K562 (cell line): ENCODE data around the gene TMEM39B. TPM values are rescaled to one million over a fixed set of nuclear protein-coding genes. Genes with fewer than 3 reads are reported as not detected.

ENCODE experiments used
- FOXJ3 ChIP-seq: sonication (generic); formaldehyde crosslinking; IDR thresholded peaks from 2 replicates; pipeline ENCODE4 v1.4.0; 2020; ENCODE audit warnings: mild to moderate bottlenecking, missing genetic modification reagents
- HMGXB4 ChIP-seq: sonication (generic); formaldehyde crosslinking; IDR thresholded peaks from 2 replicates; pipeline ENCODE4 v1.8.1; 2023; ENCODE audit warnings: mild to moderate bottlenecking, missing genetic modification reagents
- KDM4B ChIP-seq, 2 experiments: fragments of 450-650 bp in 1 of 2; sonication (generic) in 1 of 2; IDR thresholded peaks; 2 replicates each; pipeline ENCODE4 v1.6.1; 2016 to 2017; ENCODE audit warnings: borderline replicate concordance in 2 of 2, antibody characterized with exemption in 1 of 2, low read depth in 1 of 2, mild to moderate bottlenecking in 1 of 2
- MTF1 ChIP-seq: fragments of 250-450 bp; sonication (Bioruptor Pico); IDR thresholded peaks from 2 replicates; pipeline ENCODE4 v1.9.0; 2021; ENCODE audit warnings: moderate library complexity, mild to moderate bottlenecking, inconsistent platforms, borderline replicate concordance
- PHF20 ChIP-seq: fragments of 450-650 bp; IDR thresholded peaks from 2 replicates; pipeline ENCODE4 v1.6.1; 2018; ENCODE audit not compliant: partially characterized antibody
- SP1 ChIP-seq: sonication (generic); formaldehyde crosslinking; IDR thresholded peaks from 2 replicates; pipeline ENCODE4 v1.8.1; 2022; ENCODE audit warnings: mild to moderate bottlenecking, missing genetic modification reagents
- TOE1 ChIP-seq, 2 experiments: fragments of 450-650 bp in 1 of 2; sonication (generic) in 1 of 2; formaldehyde crosslinking in 1 of 2; IDR thresholded peaks; 2 replicates each; pipeline versions ENCODE4 v1.7.1 to v1.8.0; 2016 to 2022; ENCODE audit warnings: borderline replicate concordance in 2 of 2, mild to moderate bottlenecking in 2 of 2, antibody characterized with exemption in 1 of 2, inconsistent platforms in 1 of 2, low read depth in 1 of 2, missing genetic modification reagents in 1 of 2, moderate library complexity in 1 of 2
- ZFP1 ChIP-seq: fragments of 450-650 bp; formaldehyde crosslinking; IDR thresholded peaks from 2 replicates; pipeline ENCODE4 v1.4.0; 2020; ENCODE audit warnings: mild to moderate bottlenecking, mixed read lengths
- polyA plus RNA-seq, 8 experiments: library from polyadenylated mRNA; depleted of rRNA in 4 of 8; stranded (reverse) in 5 of 8; unstranded in 3 of 8; fragments of >200 nt; fragmentation: Nextera tagmentation in 2 of 8; fragmentation: Illumina TruSeq in 1 of 8; extraction: Ambion mirVana in 2 of 8; extraction: Trizol in 1 of 8; gene quantifications; 2 replicates each; pipeline versions ENCODE4 v1.2.1 to v1.2.3, GENCODE V29; 2011 to 2014; ENCODE audit warnings: inconsistent platforms in 1 of 8, missing spikeins in 1 of 8
- total RNA-seq, 7 experiments: library from RNA; depleted of rRNA in 6 of 7; stranded (reverse); fragments of >200 nt in 6 of 7; fragmentation: Illumina TruSeq in 2 of 7; extraction: Trizol in 2 of 7; gene quantifications; 2 replicates each; pipeline versions ENCODE4 v1.2.1 to v1.2.3, GENCODE V29; 2011 to 2021; ENCODE audit warnings: low replicate concordance in 1 of 7
- TF ChIP-seq, protein P1 (sequence below): fragments of 200-800 bp; sonication (Bioruptor generic); IDR thresholded peaks from 2 replicates; pipeline ENCODE4 v1.6.1; 2016; ENCODE audit warnings: missing genetic modification characterization, missing compliant biosample characterization
- TF ChIP-seq, protein P2 (sequence below), 2 experiments: fragments of 450-650 bp; IDR thresholded peaks; 2 replicates each; pipeline ENCODE4 v1.6.1; 2018; ENCODE audit warnings: mild to moderate bottlenecking in 2 of 2, low read depth in 1 of 2; ENCODE audit not compliant: partially characterized antibody in 2 of 2

The TMEM39B gene
- total and polyA plus RNA-seq, 9 of the 15 experiments (the other 6 are each of a cell fraction or from before 2014, with no cell fraction given): 0.92 to 28.5 (median 9.7) TPM

DNA sequence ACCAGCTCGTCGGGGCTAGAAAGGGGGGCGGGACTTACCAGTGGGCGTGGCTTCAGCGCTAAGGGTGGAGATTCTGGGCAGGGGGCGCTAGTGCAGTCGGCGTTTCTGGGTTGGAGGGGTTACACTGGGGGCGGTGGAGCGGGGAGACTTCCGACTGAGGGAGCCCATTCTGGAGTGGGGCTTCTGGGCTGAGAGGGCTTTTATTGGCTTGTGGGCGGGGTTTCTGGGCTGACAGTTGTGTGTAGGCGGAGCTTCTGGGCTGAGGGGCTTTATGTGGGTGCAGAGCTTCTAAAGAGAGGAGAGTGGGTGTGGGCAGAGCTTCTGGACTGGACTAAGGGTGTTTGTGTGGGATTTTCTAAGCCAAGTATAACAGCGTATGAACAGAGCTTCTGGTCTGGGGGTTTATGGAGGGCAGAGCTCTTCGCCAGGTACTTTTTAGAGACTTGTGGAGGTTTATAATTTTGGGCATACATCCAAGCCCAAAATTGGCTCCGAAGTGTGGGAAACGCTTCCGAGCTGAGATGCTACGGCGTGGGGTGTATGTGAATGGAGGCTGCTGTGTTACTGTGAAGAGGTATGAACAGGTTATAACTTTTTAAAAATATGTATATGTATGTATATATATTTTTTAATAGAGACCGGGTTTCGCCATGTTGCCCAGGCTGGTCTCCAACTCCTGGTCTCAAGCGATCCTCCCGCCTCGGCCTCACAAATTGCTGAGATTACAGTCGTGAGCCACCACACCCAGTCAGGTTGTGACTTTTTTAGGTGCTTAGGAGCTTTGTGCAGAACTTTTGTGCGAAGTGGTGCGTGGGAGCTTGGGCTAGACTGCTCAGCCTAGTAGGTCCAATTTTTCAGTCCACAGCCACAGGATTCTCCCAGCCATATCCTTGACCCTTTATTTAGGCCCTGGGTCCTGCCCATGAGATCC lies 825 bp downstream of the TMEM39B start (continued):
- TF ChIP-seq, protein P1, sequence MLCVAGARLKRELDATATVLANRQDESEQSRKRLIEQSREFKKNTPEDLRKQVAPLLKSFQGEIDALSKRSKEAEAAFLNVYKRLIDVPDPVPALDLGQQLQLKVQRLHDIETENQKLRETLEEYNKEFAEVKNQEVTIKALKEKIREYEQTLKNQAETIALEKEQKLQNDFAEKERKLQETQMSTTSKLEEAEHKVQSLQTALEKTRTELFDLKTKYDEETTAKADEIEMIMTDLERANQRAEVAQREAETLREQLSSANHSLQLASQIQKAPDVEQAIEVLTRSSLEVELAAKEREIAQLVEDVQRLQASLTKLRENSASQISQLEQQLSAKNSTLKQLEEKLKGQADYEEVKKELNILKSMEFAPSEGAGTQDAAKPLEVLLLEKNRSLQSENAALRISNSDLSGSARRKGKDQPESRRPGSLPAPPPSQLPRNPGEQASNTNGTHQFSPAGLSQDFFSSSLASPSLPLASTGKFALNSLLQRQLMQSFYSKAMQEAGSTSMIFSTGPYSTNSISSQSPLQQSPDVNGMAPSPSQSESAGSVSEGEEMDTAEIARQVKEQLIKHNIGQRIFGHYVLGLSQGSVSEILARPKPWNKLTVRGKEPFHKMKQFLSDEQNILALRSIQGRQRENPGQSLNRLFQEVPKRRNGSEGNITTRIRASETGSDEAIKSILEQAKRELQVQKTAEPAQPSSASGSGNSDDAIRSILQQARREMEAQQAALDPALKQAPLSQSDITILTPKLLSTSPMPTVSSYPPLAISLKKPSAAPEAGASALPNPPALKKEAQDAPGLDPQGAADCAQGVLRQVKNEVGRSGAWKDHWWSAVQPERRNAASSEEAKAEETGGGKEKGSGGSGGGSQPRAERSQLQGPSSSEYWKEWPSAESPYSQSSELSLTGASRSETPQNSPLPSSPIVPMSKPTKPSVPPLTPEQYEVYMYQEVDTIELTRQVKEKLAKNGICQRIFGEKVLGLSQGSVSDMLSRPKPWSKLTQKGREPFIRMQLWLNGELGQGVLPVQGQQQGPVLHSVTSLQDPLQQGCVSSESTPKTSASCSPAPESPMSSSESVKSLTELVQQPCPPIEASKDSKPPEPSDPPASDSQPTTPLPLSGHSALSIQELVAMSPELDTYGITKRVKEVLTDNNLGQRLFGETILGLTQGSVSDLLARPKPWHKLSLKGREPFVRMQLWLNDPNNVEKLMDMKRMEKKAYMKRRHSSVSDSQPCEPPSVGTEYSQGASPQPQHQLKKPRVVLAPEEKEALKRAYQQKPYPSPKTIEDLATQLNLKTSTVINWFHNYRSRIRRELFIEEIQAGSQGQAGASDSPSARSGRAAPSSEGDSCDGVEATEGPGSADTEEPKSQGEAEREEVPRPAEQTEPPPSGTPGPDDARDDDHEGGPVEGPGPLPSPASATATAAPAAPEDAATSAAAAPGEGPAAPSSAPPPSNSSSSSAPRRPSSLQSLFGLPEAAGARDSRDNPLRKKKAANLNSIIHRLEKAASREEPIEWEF (CRISPR knock-in tag): no peak
- TF ChIP-seq ZFP1 (CRISPR knock-in tag): no peak
- TF ChIP-seq TOE1 (IDR thresholded peaks at IDR 0.05; ENCODE audit: borderline replicate concordance): no peak
- no peak for TF ChIP-seq TOE1 (CRISPR knock-in tag; IDR thresholded peaks at IDR 0.05; ENCODE audit: borderline replicate concordance, low read depth)
- no peak for TF ChIP-seq KDM4B (IDR thresholded peaks at IDR 0.05; ENCODE audit: borderline replicate concordance in 2 of 2, low read depth in 1 of 2)
- TF ChIP-seq SP1 (CRISPR knock-in tag): peak; percentile 37; the same call in 1 of the 2 replicates
- TF ChIP-seq FOXJ3 (CRISPR knock-in tag): no peak
- TF ChIP-seq PHF20: no peak
- TF ChIP-seq, protein P2, sequence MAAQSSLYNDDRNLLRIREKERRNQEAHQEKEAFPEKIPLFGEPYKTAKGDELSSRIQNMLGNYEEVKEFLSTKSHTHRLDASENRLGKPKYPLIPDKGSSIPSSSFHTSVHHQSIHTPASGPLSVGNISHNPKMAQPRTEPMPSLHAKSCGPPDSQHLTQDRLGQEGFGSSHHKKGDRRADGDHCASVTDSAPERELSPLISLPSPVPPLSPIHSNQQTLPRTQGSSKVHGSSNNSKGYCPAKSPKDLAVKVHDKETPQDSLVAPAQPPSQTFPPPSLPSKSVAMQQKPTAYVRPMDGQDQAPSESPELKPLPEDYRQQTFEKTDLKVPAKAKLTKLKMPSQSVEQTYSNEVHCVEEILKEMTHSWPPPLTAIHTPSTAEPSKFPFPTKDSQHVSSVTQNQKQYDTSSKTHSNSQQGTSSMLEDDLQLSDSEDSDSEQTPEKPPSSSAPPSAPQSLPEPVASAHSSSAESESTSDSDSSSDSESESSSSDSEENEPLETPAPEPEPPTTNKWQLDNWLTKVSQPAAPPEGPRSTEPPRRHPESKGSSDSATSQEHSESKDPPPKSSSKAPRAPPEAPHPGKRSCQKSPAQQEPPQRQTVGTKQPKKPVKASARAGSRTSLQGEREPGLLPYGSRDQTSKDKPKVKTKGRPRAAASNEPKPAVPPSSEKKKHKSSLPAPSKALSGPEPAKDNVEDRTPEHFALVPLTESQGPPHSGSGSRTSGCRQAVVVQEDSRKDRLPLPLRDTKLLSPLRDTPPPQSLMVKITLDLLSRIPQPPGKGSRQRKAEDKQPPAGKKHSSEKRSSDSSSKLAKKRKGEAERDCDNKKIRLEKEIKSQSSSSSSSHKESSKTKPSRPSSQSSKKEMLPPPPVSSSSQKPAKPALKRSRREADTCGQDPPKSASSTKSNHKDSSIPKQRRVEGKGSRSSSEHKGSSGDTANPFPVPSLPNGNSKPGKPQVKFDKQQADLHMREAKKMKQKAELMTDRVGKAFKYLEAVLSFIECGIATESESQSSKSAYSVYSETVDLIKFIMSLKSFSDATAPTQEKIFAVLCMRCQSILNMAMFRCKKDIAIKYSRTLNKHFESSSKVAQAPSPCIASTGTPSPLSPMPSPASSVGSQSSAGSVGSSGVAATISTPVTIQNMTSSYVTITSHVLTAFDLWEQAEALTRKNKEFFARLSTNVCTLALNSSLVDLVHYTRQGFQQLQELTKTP (IDR thresholded peaks at IDR 0.05; ENCODE audit: low read depth in 1 of 2, partially characterized antibody in 2 of 2): peak in 1 of 2 experiments; percentile 3
- TF ChIP-seq MTF1 (CRISPR knock-in tag): no peak
- 0 out of 2 replicates have a peak, but pooled peaks have one; percentile 28 for TF ChIP-seq HMGXB4 (CRISPR knock-in tag)
